DOHH2 (cell line): ENCODE results near the gene KCTD16.

Source experiments
- EZH2phosphoT487 ChIP-seq: fragments of 200-600 bp; sonication (generic); IDR thresholded peaks from 2 replicates; pipeline ENCODE4 v1.6.1; 2017; ENCODE audit warnings: borderline replicate concordance, mild to moderate bottlenecking, antibody characterized with exemption, low read length, moderate library complexity, mixed read lengths
- TF ChIP-seq, protein P1 (sequence below): fragments of 200-600 bp; sonication (generic); IDR thresholded peaks from one replicate; pipeline ENCODE4 v1.5.1; 2014; ENCODE audit warnings: antibody characterized with exemption, mild to moderate bottlenecking, low read depth, low read length; ENCODE audit not compliant: poor library complexity, severe bottlenecking

DNA sequence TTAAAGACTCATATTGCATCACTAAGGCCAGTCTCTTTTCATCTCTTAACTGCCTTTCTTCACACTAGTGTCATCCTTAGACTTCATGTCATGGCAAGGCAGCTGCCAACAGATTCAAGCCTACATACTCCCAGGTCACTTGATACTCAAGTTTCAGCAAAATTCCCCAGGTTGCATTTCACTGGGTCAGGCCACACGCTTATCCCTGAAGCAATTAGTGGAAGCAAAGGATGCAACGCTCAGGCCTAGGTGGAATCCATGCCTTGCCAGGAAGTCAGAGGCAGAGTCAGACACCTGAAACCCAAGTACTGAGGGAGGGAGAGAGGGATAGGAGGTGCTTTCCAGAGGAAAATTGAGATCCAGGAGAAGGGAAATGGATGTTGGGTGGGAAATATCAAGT, 29.1 kb upstream of the KCTD16 start:
- TF ChIP-seq, protein P1, sequence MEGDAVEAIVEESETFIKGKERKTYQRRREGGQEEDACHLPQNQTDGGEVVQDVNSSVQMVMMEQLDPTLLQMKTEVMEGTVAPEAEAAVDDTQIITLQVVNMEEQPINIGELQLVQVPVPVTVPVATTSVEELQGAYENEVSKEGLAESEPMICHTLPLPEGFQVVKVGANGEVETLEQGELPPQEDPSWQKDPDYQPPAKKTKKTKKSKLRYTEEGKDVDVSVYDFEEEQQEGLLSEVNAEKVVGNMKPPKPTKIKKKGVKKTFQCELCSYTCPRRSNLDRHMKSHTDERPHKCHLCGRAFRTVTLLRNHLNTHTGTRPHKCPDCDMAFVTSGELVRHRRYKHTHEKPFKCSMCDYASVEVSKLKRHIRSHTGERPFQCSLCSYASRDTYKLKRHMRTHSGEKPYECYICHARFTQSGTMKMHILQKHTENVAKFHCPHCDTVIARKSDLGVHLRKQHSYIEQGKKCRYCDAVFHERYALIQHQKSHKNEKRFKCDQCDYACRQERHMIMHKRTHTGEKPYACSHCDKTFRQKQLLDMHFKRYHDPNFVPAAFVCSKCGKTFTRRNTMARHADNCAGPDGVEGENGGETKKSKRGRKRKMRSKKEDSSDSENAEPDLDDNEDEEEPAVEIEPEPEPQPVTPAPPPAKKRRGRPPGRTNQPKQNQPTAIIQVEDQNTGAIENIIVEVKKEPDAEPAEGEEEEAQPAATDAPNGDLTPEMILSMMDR, result no peak
- no peak for TF ChIP-seq EZH2phosphoT487
